K562 (cell line): Measurements from ENCODE around the gene IFNAR2. TPM values are rescaled to one million over a fixed set of nuclear protein-coding genes. Genes with fewer than 3 reads are reported as not detected.
A peak's percentile ranks its signal among the peaks of the same experiment; 100 is the strongest.

Experiments used
- CC2D1A ChIP-seq: fragments of 450-650 bp; IDR thresholded peaks from 2 replicates; pipeline ENCODE4 v1.6.1; 2017; ENCODE audit warnings: mild to moderate bottlenecking
- RAD21 ChIP-seq, 2 experiments: fragments of 250-450 bp in 1 of 2; fragments of 450-650 bp in 1 of 2; sonication (Bioruptor Pico) in 1 of 2; formaldehyde crosslinking in 1 of 2; IDR thresholded peaks in 1 of 2; conservative IDR thresholded peaks in 1 of 2; 2 replicates each; pipeline versions ENCODE4 v1.4.0 to v1.8.0; 2020 to 2022; ENCODE audit warnings: mild to moderate bottlenecking in 2 of 2, moderate library complexity in 1 of 2
- RREB1 ChIP-seq: fragments of 250-450 bp; sonication (Bioruptor Pico); IDR thresholded peaks from 2 replicates; pipeline ENCODE4 v1.4.0; 2020
- TAF9B ChIP-seq: fragments of 450-650 bp; IDR thresholded peaks from 2 replicates; pipeline ENCODE4 v1.6.1; 2018; ENCODE audit warnings: mild to moderate bottlenecking; ENCODE audit not compliant: partially characterized antibody
- ZBTB1 ChIP-seq: sonication (generic); formaldehyde crosslinking; IDR thresholded peaks from 2 replicates; pipeline ENCODE4 v1.8.1; 2023; ENCODE audit warnings: missing genetic modification reagents, low read depth, mild to moderate bottlenecking, borderline replicate concordance
- polyA plus RNA-seq, 8 experiments: library from polyadenylated mRNA; depleted of rRNA in 4 of 8; stranded (reverse) in 5 of 8; unstranded in 3 of 8; fragments of >200 nt; fragmentation: Nextera tagmentation in 2 of 8; fragmentation: Illumina TruSeq in 1 of 8; extraction: Ambion mirVana in 2 of 8; extraction: Trizol in 1 of 8; gene quantifications; 2 replicates each; pipeline versions ENCODE4 v1.2.1 to v1.2.3, GENCODE V29; 2011 to 2014; ENCODE audit warnings: inconsistent platforms in 1 of 8, missing spikeins in 1 of 8
- total RNA-seq, 7 experiments: library from RNA; depleted of rRNA in 6 of 7; stranded (reverse); fragments of >200 nt in 6 of 7; fragmentation: Illumina TruSeq in 2 of 7; extraction: Trizol in 2 of 7; gene quantifications; 2 replicates each; pipeline versions ENCODE4 v1.2.1 to v1.2.3, GENCODE V29; 2011 to 2021; ENCODE audit warnings: low replicate concordance in 1 of 7
- TF ChIP-seq, protein P1 (sequence below): fragments of 450-650 bp; IDR thresholded peaks from 2 replicates; pipeline ENCODE4 v1.6.1; 2016; ENCODE audit warnings: mild to moderate bottlenecking, moderate library complexity
- TF ChIP-seq, protein P2 (sequence below): fragments of 450-650 bp; formaldehyde crosslinking; IDR thresholded peaks from 2 replicates; pipeline ENCODE4 v1.4.0; 2020; ENCODE audit warnings: mild to moderate bottlenecking, moderate library complexity

The IFNAR2 gene
- total and polyA plus RNA-seq, 9 of the 15 experiments (the other 6 are each of a cell fraction or from before 2014, with no cell fraction given): 1.7 to 48.3 (median 8.4) TPM

- TF ChIP-seq, protein P1, sequence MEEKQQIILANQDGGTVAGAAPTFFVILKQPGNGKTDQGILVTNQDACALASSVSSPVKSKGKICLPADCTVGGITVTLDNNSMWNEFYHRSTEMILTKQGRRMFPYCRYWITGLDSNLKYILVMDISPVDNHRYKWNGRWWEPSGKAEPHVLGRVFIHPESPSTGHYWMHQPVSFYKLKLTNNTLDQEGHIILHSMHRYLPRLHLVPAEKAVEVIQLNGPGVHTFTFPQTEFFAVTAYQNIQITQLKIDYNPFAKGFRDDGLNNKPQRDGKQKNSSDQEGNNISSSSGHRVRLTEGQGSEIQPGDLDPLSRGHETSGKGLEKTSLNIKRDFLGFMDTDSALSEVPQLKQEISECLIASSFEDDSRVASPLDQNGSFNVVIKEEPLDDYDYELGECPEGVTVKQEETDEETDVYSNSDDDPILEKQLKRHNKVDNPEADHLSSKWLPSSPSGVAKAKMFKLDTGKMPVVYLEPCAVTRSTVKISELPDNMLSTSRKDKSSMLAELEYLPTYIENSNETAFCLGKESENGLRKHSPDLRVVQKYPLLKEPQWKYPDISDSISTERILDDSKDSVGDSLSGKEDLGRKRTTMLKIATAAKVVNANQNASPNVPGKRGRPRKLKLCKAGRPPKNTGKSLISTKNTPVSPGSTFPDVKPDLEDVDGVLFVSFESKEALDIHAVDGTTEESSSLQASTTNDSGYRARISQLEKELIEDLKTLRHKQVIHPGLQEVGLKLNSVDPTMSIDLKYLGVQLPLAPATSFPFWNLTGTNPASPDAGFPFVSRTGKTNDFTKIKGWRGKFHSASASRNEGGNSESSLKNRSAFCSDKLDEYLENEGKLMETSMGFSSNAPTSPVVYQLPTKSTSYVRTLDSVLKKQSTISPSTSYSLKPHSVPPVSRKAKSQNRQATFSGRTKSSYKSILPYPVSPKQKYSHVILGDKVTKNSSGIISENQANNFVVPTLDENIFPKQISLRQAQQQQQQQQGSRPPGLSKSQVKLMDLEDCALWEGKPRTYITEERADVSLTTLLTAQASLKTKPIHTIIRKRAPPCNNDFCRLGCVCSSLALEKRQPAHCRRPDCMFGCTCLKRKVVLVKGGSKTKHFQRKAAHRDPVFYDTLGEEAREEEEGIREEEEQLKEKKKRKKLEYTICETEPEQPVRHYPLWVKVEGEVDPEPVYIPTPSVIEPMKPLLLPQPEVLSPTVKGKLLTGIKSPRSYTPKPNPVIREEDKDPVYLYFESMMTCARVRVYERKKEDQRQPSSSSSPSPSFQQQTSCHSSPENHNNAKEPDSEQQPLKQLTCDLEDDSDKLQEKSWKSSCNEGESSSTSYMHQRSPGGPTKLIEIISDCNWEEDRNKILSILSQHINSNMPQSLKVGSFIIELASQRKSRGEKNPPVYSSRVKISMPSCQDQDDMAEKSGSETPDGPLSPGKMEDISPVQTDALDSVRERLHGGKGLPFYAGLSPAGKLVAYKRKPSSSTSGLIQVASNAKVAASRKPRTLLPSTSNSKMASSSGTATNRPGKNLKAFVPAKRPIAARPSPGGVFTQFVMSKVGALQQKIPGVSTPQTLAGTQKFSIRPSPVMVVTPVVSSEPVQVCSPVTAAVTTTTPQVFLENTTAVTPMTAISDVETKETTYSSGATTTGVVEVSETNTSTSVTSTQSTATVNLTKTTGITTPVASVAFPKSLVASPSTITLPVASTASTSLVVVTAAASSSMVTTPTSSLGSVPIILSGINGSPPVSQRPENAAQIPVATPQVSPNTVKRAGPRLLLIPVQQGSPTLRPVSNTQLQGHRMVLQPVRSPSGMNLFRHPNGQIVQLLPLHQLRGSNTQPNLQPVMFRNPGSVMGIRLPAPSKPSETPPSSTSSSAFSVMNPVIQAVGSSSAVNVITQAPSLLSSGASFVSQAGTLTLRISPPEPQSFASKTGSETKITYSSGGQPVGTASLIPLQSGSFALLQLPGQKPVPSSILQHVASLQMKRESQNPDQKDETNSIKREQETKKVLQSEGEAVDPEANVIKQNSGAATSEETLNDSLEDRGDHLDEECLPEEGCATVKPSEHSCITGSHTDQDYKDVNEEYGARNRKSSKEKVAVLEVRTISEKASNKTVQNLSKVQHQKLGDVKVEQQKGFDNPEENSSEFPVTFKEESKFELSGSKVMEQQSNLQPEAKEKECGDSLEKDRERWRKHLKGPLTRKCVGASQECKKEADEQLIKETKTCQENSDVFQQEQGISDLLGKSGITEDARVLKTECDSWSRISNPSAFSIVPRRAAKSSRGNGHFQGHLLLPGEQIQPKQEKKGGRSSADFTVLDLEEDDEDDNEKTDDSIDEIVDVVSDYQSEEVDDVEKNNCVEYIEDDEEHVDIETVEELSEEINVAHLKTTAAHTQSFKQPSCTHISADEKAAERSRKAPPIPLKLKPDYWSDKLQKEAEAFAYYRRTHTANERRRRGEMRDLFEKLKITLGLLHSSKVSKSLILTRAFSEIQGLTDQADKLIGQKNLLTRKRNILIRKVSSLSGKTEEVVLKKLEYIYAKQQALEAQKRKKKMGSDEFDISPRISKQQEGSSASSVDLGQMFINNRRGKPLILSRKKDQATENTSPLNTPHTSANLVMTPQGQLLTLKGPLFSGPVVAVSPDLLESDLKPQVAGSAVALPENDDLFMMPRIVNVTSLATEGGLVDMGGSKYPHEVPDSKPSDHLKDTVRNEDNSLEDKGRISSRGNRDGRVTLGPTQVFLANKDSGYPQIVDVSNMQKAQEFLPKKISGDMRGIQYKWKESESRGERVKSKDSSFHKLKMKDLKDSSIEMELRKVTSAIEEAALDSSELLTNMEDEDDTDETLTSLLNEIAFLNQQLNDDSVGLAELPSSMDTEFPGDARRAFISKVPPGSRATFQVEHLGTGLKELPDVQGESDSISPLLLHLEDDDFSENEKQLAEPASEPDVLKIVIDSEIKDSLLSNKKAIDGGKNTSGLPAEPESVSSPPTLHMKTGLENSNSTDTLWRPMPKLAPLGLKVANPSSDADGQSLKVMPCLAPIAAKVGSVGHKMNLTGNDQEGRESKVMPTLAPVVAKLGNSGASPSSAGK: no peak
- no peak for TF ChIP-seq TAF9B
- no peak for TF ChIP-seq ZBTB1
- peak; percentile 90 for TF ChIP-seq CC2D1A
- TF ChIP-seq, protein P2, sequence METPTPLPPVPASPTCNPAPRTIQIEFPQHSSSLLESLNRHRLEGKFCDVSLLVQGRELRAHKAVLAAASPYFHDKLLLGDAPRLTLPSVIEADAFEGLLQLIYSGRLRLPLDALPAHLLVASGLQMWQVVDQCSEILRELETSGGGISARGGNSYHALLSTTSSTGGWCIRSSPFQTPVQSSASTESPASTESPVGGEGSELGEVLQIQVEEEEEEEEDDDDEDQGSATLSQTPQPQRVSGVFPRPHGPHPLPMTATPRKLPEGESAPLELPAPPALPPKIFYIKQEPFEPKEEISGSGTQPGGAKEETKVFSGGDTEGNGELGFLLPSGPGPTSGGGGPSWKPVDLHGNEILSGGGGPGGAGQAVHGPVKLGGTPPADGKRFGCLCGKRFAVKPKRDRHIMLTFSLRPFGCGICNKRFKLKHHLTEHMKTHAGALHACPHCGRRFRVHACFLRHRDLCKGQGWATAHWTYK (CRISPR knock-in tag): 0 out of 2 replicates have a peak, but pooled peaks have one; percentile 34
- TF ChIP-seq RAD21 (CRISPR knock-in tag; conservative IDR thresholded peaks at IDR 0.05 in 1 of 2, IDR thresholded peaks at IDR 0.05 in 1 of 2): peak; percentile 99 to 100
- no peak for TF ChIP-seq RREB1 (CRISPR knock-in tag)
Measured at GRCh38 chr21:33199516-33200217, 30.1 kb upstream of the IFNAR2 start (continued).
